Osteoblast (primary cell): ENCODE results near the gene TTC32. TPM values are rescaled to one million over a fixed set of nuclear protein-coding genes. Genes with fewer than 3 reads are reported as not detected.
"Not testable (repeated sequence)": the region's sequence is repeated elsewhere in the genome, so short reads cannot be mapped to it uniquely, and the experiment has no call there.

Source experiments
- DNase-seq: peaks from one replicate; pipeline ENCODE4 v3.0.0; 2011; ENCODE audit warnings: low spot score, mixed read lengths; ENCODE audit not compliant: insufficient read length; ENCODE audit errors: missing footprints
- H2AFZ ChIP-seq: 2 replicates; pipeline ENCODE4 v1.6.0; 2011; ENCODE audit warnings: mild to moderate bottlenecking, low read length
- H3K27ac ChIP-seq: 2 replicates; pipeline ENCODE4 v1.5.1; 2011; ENCODE audit warnings: mild to moderate bottlenecking, low read depth, low read length, moderate library complexity
- H3K27me3 ChIP-seq: 2 replicates; pipeline ENCODE4 v1.6.0; 2012; ENCODE audit warnings: mild to moderate bottlenecking, control low read depth, inconsistent platforms, low read length, moderate library complexity; ENCODE audit not compliant: insufficient read depth
- H3K36me3 ChIP-seq: 2 replicates; pipeline ENCODE4 v1.5.1; 2011; ENCODE audit warnings: mild to moderate bottlenecking, low read length, control low read depth, moderate library complexity; ENCODE audit not compliant: insufficient read depth
- H3K4me1 ChIP-seq: 2 replicates; pipeline ENCODE4 v1.5.1; 2011; ENCODE audit warnings: mild to moderate bottlenecking, low read length, control low read depth, moderate library complexity; ENCODE audit not compliant: insufficient read depth
- H3K4me2 ChIP-seq: 2 replicates; pipeline ENCODE4 v1.6.0; 2011; ENCODE audit warnings: mild to moderate bottlenecking, low read length; ENCODE audit not compliant: insufficient read depth
- H3K4me3 ChIP-seq: fragments of 200-600 bp; sonication (generic); 3 replicates; pipeline ENCODE4 v1.5.1; 2012; ENCODE audit warnings: mild to moderate bottlenecking, low read length, inconsistent platforms; ENCODE audit not compliant: insufficient read depth
- H3K79me2 ChIP-seq: 2 replicates; pipeline ENCODE4 v1.6.0; 2012; ENCODE audit warnings: mild to moderate bottlenecking, low read length, control low read depth, inconsistent platforms; ENCODE audit not compliant: insufficient read depth
- H3K9me3 ChIP-seq: 2 replicates; pipeline ENCODE4 v1.5.1; 2011; ENCODE audit warnings: low read depth, low read length, control low read depth
- H4K20me1 ChIP-seq: 2 replicates; pipeline ENCODE4 v1.6.0; 2012; ENCODE audit warnings: mild to moderate bottlenecking, low read length, control low read depth; ENCODE audit not compliant: insufficient read depth
- CTCF ChIP-seq: IDR thresholded peaks from 2 replicates; pipeline ENCODE4 v1.5.1; 2011; ENCODE audit warnings: mild to moderate bottlenecking, low read depth, low read length, moderate library complexity; ENCODE audit errors: extremely low read depth
- total RNA-seq: library from RNA; depleted of rRNA; stranded (reverse); fragments of >200 nt; gene quantifications from 2 replicates; pipeline ENCODE4 v1.2.3, GENCODE V29; 2012

Gene TTC32
- total RNA-seq, 1 donor = 14.8 TPM

- no peaks in the 10 kb centered on the region for H3K9me3 ChIP-seq
- no peak for DNase-seq
- H2AFZ ChIP-seq = no peak overlapping the region
- TF ChIP-seq CTCF = no peak
- no peak overlapping the region for H3K27ac ChIP-seq
- no peaks in the 10 kb centered on the region for H3K27me3 ChIP-seq
- H3K36me3 ChIP-seq = no peaks in the 10 kb centered on the region
- no peaks in the 10 kb centered on the region for H4K20me1 ChIP-seq
- H3K4me1 ChIP-seq = peaks cover 3% of the 10 kb centered on the region
- no peak overlapping the region for H3K4me2 ChIP-seq
- no peak overlapping the region for H3K4me3 ChIP-seq
- H3K79me2 ChIP-seq = no peaks in the 10 kb centered on the region
These were observed 18.3 kb downstream of the TTC32 start for GRCh38 chr2:19883486-19883885.

- Histone ChIP-seq H3K27ac (no peak overlapping the region), H3K4me1 (peaks cover 3% of the 10 kb centered on the region), H3K9me3 (no peaks in the 10 kb centered on the region), H3K36me3 (no peaks in the 10 kb centered on the region), H2AFZ (no peak overlapping the region), H3K4me2 (no peak overlapping the region), H3K4me3 (no peak overlapping the region), H4K20me1 (no peaks in the 10 kb centered on the region), H3K27me3 (no peaks in the 10 kb centered on the region), H3K79me2 (no peaks in the 10 kb centered on the region)
- no peak for DNase-seq
- TF ChIP-seq CTCF = no peak
These were observed 19.5 kb downstream of the TTC32 start for GRCh38 chr2:19882286-19882685.

GRCh38 chr2:19881908-19882265, 19.9 kb downstream of the TTC32 start:
- Histone ChIP-seq H3K9me3 (no peaks in the 10 kb centered on the region), H4K20me1 (no peaks in the 10 kb centered on the region), H3K27ac (no peak overlapping the region), H3K27me3 (no peaks in the 10 kb centered on the region), H3K4me3 (no peak overlapping the region), H3K4me2 (no peak overlapping the region), H2AFZ (no peak overlapping the region), H3K79me2 (no peaks in the 10 kb centered on the region), H3K36me3 (no peaks in the 10 kb centered on the region), H3K4me1 (peaks cover 3% of the 10 kb centered on the region)
- no peak for DNase-seq
- TF ChIP-seq CTCF = no peak

GRCh38 chr2:19881221-19881907, 20.4 kb downstream of the TTC32 start:
- H3K4me1 ChIP-seq = peaks cover 3% of the 10 kb centered on the region
- no peak for TF ChIP-seq CTCF
- DNase-seq = no peak
- H2AFZ ChIP-seq = no peak overlapping the region
- H3K4me2 ChIP-seq = no peak overlapping the region
- no peaks in the 10 kb centered on the region for H3K79me2 ChIP-seq
- no peak overlapping the region for H3K4me3 ChIP-seq
- no peaks in the 10 kb centered on the region for H3K27me3 ChIP-seq
- no peaks in the 10 kb centered on the region for H4K20me1 ChIP-seq
- no peak overlapping the region for H3K27ac ChIP-seq
- H3K36me3 ChIP-seq = no peaks in the 10 kb centered on the region
- no peaks in the 10 kb centered on the region for H3K9me3 ChIP-seq

GRCh38 chr2:19880191-19880590, 21.6 kb downstream of the TTC32 start:
- H4K20me1 ChIP-seq, H3K9me3 ChIP-seq, H3K4me3 ChIP-seq, H3K79me2 ChIP-seq, H2AFZ ChIP-seq, DNase-seq, H3K27me3 ChIP-seq, H3K36me3 ChIP-seq, H3K4me1 ChIP-seq, H3K27ac ChIP-seq, H3K4me2 ChIP-seq: not testable (repeated sequence)
